Head of caudate nucleus (tissue), 42 donors: ENCODE data around the gene RGS7.
"Not testable (repeated sequence)": the region's sequence is repeated elsewhere in the genome, so short reads cannot be mapped to it uniquely, and the experiment has no call there.

Experiments used
- DNase-seq, 42 donors: peaks; one replicate each; pipeline versions ENCODE4 v3.0.0 to v3.0.0-alpha.2; 2020 to 2021; ENCODE audit warnings: mixed read lengths in 7 of 42
- intact Hi-C: fragments of 100-400 bp; cut with DNase I; formaldehyde crosslinking; loops from one replicate; pipeline ENCODE4 v1.15.0; 2022

The RGS7 gene

DNA sequence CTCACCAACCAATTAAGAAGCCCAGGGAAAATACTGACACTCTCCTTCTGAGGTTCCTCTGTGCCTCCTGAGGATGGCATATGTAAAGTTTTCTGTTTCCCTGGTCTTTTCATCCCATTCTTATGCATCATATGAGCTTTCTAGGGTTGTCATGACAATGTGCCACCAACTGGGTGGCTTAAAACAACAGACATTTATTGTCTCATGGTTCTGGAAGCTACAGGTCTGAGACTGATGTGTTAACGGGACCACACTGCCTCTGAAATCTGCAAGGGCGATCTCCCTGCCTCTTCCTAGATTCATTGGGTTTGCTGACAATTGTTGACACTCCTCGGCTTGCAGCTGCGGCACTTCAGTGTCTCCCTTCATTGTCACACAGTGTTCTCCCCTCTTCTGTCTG, 308.4 kb downstream of the RGS7 start:
- no peak for DNase-seq
- intact Hi-C loops = no loop called here

DNA sequence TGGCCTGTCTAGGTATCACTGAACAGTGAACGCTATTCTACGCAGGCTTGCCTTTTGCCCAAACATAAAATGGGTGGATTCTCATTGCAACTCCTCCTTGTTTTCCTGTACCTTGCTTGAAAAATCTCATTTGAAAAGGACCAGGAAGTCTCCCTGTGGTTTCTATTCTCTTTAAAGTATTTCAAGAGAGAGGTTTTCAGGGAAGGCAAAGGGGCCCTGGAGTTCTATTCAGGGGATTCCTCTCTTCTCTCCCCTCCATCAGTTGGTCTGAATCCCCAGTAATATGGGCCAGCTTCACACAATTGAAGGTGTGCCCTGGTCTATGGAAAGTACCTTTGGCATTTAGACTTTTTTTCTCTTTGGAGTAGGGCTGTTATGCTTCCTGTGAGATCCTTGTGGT, 311.3 kb downstream of the RGS7 start:
- no peak for DNase-seq

DNA sequence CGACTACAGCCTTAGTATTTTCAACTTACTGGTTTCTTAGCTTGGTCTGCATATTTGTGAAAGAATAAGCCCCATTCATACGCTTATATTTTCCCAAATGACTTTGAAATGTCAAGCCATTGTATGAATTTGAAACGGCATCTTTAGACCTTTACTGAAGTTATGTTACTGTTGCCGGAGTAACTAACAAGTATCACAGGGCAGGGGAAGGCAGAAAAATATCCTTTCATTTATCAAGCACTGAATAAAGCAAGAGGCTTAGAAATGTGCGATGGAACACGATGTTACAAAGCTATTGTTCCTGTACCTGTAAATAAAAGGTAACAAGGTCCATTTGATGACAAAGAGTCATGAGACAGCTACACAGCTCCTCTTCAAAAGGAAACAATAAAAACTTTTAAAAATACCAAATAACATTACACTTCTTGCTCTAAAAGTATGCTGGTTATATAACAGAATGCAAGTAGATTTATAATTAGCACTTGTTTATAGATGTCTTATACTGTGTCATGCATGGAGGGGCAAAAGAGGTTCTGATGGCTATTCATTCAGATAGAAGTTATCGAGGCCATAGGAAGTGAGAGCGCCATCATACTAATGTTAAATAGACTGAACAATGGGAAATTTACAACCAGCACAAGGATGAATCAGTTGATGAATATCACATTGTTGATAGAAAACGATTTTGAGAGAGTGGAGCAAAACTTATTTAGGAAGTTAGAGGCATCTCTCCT, 322.6 kb downstream of the RGS7 start:
- intact Hi-C loops = no loop called here
- DNase-seq = no peak

More for the DNA sequence above, 311.3 kb downstream of the RGS7 start:
- intact Hi-C loops = no loop called here

DNA sequence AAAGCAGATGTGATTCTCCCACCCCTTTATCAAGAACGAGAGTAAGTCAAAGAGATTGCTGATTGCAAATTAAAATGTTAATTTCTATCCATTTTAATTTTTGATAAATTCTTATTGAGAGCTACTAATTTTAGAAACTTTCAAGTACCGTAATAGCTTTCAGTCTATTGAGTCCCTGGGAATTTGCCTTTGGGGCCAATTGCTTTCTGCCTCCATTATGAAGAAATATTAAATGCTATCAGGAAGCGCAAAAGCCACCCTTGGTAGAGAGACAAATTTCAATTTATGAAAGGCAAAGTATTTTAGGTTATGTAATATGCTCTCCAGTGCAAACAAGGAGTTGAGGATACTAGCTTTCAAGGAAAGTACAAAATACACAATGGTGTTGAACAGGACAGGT, 332.2 kb downstream of the RGS7 start:
- no peak for DNase-seq
- intact Hi-C loops = no loop called here

DNA sequence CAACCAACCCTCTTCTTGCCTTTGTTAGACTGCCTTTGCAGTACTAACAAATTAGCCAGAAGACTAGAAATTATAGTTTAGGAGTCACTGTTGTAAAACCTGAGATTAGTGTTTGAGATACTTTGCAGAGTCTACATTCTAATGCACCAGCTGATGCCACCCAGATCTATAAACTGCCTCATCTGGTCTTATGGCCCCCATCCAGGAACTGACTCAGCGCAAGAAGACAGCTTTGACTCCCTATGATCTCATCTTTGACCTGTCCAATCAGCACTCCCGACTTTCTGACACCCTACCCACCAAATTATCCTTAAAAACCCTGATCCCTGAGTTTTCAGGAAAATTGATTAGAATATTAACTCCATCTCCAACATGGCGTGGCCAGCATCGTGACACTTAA, 334.6 kb downstream of the RGS7 start:
- intact Hi-C loops = no loop called here
- DNase-seq = no peak

DNA sequence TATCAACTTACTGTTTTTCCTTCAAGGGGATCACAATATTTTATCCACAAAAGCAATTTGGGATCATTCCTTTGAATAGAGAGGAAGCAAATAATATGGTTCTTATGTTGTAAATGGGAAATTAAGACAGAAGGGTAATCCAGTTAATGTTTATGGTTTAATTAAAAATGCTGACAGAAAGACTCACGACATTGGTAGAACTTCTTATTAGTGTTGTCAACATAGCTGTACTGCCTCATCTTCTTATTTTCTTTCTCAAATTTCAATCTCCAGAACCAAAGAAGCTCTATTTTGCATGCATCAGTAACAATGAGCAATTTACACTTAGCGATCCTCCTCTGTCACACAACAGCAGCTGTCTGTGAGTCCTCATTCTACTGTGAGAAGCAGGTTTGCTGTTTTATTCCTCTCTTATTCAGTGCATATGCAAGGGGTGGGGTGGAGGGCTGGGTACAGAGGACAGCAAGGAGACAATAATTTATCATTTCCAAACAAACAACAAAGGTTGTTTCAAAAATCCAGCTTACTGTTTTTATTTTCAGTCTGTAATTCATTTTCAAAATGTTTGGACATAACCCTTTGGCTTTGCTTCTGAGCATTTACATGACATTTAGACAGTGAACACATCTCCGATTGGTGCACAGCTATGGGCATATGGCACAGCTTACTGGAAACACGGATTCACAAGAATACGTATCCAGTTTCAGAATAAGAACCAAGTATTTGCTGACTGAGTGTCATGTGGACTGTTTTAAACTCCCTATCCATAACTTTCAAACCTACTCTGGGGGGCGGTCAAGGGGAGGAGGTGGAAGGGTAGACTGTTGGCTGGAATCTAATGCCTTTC, 335.9 kb downstream of the RGS7 start:
- intact Hi-C loops = no loop called here
- no peak for DNase-seq

DNA sequence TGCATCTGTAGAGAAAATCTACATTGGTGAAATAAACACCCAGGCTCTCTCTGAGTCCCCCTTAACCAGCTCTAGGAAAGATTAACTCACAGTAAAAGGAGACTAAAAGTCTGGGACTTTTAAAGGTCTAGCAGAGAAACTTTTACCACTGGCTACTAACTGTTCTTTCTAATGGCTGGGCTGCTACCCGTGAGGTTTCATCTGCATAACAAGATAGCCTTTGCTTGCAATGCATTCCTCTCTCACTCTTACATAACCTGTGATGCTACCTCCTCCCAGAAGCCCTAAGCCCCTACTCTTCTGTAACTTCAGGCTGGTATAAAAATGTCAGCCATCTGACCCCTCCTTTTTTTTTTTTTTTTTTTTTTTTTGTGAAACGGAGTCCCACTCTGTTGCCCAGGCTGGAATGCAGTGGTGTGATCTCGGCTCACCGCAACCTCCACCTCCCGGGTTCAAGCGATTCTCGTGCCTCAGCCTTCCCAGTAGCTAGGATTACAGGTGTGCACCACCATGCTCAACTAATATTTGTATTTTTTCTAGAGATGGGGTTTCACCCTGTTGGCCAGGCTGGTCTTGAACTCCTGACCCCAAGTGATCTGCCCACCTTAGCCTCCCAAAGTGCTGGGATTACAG, 344.2 kb downstream of the RGS7 start:
- intact Hi-C loops = no loop called here

DNA sequence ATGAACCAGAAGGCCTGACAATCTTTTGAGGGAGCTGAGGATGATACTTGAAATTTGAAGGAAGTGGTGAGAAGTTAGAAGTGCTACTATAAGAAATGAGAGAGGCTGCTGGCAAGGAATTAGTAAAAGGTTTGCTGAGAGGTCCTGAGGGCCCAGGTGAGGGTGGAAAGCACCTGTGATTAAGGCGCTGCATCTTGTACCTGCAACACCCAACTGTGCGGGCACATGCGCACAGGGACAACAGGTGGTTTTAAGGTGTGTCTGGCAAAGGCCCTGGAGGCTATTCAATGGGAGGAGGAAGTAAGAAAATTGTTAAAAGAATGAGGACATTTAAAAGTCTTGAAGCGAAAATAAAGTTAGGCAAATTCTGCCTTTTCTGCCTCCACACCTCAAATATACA, 349.3 kb downstream of the RGS7 start:
- no peak for DNase-seq

More for the DNA sequence above, 344.2 kb downstream of the RGS7 start:
- DNase-seq = no peak

DNA sequence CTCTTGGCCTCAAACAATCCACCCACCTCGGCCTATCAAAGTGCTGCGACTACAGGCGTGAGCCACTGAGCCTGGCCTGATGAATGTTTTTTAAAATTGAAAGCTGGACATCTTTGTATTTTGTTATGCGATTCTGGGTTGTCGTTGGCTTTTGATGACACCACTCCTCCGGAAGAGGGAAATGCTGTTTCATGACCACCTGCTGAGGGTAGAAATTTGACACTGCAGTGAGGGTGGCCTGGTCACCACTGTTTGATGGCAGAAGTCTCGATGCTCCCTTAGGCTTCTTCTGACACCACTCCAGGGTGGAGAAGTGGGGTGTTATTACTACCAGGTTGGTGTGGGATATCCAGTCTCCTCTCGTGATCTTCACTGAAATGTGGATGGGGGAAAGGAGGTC, 357.2 kb downstream of the RGS7 start:
- no peak for DNase-seq
- intact Hi-C loops = no loop called here

More for the DNA sequence above, 349.3 kb downstream of the RGS7 start:
- intact Hi-C loops = no loop called here

DNA sequence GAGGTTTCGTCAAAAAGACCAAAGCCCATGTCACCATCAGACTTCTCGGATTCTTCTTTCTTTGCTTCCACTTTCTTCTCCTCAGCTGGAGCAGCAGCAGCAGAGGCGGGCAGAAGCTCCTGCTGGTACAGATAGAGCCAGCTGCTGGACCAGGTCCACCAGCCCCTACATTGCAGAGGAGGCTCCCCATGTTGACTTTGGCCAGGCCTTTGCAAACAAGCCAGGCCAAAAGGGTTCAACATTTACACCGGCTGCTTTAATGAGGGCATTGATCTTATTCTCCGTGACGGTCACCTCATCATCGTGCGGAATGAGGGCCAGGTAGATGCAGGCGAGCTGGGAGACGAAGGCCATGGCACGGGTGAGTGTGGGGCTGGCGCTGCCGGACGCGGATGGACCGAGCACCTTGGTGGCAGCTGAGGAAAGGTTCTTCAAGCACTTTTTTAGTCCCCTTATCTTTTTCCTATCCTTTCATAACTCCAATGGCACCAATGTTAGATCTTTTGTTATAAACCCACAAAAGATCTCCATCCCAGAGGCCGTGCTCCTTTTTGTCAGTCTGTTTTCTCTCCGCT, 358.5 kb downstream of the RGS7 start:
- no peak for DNase-seq
- intact Hi-C loops = no loop called here

DNA sequence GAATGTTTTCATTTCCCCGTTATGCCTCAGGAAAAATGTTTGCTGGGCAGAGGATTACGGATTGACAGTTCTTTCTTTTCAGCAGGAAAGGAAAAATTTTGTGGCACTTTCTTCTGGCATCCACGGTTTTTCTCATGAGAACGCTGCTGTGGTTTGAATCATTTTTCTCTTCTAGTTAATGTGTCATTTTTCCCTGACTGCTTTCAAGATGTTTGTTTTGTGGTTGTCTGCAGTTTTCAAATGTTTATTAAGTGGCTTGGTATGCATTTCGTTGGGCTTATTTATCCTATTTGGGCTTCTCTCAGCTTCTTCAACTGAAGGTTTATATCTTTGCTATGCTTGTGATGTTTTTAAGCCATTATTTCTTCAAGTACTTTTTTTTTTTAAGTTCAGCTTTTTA, 359.0 kb downstream of the RGS7 start:
- intact Hi-C loops = no loop called here
- no peak for DNase-seq

DNA sequence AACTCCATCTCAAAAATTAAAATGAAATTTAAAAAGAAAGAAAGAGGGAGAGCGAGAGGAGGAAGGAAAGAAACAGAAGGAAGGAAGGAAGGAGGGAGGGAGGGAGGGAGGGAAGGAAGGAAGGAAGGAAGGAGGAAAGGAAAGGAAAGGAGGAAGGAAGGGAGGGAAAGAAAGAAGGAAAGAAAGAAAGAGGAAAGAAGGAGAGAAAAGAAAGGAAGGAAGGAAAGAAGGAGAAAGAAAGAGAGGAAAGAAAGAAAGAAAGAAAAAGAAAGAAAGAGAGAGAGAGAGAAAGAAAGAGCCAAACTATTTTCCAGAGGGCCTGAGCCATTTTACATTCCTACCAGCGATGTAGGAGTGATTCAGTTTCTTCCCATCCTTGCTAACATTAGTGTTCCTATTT, 364.0 kb downstream of the RGS7 start:
- no peak for DNase-seq
- intact Hi-C loops = no loop called here

DNA sequence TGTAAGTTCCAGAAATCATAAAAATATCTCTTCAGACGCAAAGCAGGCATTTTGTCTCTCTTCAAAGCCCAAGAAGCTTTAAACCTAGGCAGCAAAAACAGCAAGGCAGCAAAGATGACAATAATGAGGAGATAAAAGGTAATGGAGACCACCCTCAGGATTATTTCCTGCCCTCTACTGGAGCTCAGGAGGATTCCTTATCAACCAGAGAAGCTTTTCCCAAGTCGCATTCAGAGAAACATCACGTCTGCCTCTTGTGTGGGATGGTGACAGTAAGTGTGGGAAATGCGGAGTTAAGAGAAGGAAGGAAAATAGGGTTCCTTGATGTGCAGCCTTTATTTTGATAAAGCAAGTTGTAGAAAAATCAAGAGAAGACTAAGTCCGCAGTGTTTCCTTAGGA, 365.8 kb downstream of the RGS7 start:
- intact Hi-C loops = no loop called here
- DNase-seq = peak in 12 of 42 donors; percentile 12 to 63 (median 30)

DNA sequence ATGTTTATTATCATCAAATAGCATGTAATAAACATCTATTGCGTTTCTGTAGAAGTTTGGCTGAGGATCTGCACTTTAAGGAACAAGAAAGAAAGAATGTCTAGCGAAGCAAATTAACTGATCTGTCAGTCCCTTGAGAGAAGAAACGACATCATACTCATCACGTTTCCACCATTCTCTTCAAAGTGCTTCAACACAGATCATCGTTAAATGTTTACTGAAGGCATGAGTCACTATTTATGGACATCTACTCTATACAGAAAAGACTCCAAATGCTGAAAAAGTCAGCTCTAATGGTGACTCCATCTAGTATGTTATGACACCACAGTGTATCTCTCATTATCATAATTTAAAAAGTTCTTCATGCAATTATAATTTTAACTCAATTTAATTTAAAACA, 369.1 kb downstream of the RGS7 start:
- DNase-seq = no peak
- intact Hi-C loops = no loop called here

DNA sequence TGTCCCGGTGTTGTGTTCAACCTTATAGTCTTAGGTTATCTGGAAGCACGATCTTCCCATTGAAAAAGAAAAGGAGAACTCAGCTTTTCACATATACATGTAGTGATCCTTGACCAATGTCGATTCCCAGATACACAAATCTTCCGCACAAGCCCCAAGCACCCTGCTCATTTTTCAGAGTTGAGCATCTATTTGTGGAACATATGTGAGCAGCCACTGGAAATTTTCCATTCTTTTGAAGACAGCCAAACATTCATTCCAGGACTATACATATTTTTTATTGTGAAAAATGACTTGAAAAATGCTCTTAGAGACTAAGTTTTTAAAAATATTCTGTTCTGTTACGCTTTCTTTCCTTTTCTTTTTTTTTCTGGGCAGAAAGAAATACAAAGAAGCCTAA, 371.9 kb downstream of the RGS7 start:
- intact Hi-C loops = no loop called here
- no peak for DNase-seq

DNA sequence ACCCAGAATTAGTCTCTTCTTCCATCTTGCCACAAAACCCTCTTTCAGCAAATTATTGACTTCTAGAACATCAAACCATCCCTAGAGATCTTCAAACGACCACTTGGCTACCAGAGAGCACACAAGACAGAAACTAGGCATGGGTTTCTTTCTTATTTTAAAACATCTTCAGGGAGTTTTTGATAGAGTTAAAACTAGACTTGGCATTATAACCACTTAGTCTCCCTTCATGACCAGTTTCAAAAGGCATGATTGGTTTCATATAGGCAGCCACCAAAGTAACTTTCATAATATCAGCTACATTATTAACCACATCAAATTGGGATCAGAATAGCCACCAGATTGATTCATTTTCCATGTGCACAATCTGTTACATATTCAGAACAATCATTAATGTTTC, 376.7 kb downstream of the RGS7 start:
- intact Hi-C loops = no loop called here
- no peak for DNase-seq

DNA sequence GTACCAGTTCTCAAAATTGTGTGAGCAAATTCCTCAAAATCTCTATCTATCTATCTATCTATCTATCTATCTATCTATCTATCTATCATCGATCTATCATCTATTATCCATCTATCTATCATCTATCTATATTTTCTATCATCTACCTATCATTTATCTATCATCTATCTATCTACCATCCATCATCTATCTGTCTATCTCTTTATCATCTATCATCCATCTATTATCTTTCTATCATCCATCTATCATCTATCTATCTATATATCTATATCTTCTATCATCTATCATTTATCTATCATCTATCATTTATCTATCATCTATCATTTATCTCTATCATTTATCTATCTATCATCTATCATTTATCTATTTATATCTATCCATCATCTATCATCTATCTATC, 380.3 kb downstream of the RGS7 start:
- no peak for DNase-seq
- intact Hi-C loops = no loop called here

DNA sequence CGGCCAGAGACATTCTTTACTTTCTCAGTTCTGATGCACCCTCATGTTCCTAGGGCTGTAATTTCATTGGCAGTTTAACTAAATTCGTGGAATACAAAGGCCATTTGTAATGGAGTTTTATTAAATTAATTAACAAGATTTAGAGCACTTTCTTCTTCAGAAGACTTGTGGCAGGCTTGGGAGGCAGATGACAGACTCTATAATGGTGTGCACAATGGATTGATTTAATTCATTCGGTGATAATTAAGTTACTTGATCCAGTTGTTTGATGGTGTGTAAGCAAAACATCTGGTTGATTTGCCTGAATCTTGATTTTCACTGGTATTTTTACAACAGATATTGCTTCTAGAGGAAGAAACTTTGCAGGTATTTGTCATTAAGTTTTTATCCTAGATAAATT, 383.1 kb downstream of the RGS7 start:
- intact Hi-C loops = no loop called here
- DNase-seq = no peak

DNA sequence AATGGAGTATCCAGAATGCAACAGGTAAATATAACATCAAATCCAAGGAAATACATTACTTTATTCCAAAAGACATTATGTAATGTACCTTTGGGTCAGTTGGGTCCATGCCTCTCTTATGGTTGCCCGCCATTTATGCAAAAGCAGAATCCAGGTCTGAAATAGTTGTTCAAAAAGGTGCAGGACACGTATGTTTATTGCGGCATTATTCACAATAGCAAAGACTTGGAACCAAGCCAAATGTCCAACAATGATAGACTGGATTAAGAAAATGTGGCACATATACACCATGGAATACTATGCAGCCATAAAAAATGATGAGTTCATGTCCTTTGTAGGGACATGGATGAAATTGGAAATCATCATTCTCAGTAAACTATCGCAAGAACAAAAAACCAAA, 384.9 kb downstream of the RGS7 start:
- DNase-seq, intact Hi-C loops: not testable (repeated sequence)

DNA sequence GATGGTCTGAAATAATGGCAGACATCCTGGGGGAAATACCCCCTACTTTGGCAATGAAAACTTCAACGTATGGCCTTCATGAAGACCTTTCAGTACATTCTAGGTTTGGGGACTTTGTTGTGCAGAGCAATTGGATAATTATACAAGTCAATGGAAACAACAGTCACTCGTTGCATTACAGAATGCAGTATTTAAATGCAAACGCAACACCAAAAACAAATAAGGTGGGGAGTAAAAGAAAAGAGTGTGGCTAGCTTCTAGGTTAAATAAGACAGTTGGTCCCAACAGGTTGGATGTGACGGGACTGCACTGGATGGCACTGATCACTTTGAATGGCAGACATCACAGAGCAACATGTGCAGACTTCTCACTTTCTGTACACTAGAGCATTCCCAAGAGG, 386.8 kb downstream of the RGS7 start:
- no peak for DNase-seq
- intact Hi-C loops = no loop called here
